AG09309 (cell line): ENCODE results near the gene MRPL22.
"Not testable (repeated sequence)": the region's sequence is repeated elsewhere in the genome, so short reads cannot be mapped to it uniquely, and the experiment has no call there.

ENCODE experiments used
- DNase-seq: peaks from one replicate; pipeline ENCODE4 v3.0.0-alpha.2; 2010; ENCODE audit warnings: low read depth
- H3K4me3 ChIP-seq: 2 replicates; pipeline ENCODE4 v1.5.1; 2011; ENCODE audit warnings: mild to moderate bottlenecking, low read depth, low read length, moderate library complexity; ENCODE audit not compliant: control insufficient read depth
- TF ChIP-seq, protein P1 (sequence below): IDR thresholded peaks from 2 replicates; pipeline ENCODE4 v1.5.1; 2011; ENCODE audit warnings: mild to moderate bottlenecking, low read depth, low read length, inconsistent platforms; ENCODE audit not compliant: insufficient read depth, control insufficient read depth; ENCODE audit errors: missing control alignments

MRPL22 gene

GRCh38 chr5:154899151-154899816 is 41.6 kb upstream of the MRPL22 start:
- H3K4me3 ChIP-seq, result no peak overlapping the region
- DNase-seq, result no peak
- TF ChIP-seq, protein P1, sequence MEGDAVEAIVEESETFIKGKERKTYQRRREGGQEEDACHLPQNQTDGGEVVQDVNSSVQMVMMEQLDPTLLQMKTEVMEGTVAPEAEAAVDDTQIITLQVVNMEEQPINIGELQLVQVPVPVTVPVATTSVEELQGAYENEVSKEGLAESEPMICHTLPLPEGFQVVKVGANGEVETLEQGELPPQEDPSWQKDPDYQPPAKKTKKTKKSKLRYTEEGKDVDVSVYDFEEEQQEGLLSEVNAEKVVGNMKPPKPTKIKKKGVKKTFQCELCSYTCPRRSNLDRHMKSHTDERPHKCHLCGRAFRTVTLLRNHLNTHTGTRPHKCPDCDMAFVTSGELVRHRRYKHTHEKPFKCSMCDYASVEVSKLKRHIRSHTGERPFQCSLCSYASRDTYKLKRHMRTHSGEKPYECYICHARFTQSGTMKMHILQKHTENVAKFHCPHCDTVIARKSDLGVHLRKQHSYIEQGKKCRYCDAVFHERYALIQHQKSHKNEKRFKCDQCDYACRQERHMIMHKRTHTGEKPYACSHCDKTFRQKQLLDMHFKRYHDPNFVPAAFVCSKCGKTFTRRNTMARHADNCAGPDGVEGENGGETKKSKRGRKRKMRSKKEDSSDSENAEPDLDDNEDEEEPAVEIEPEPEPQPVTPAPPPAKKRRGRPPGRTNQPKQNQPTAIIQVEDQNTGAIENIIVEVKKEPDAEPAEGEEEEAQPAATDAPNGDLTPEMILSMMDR, result no peak

- TF ChIP-seq, protein P1, result no peak
- DNase-seq, result no peak
Measured at GRCh38 chr5:154900066-154900465, 40.8 kb upstream of the MRPL22 start.

GRCh38 chr5:154901276-154901675 is 39.6 kb upstream of the MRPL22 start:
- DNase-seq, result no peak
- no peak overlapping the region for H3K4me3 ChIP-seq
- TF ChIP-seq, protein P1, result no peak

More at GRCh38 chr5:154900066-154900465, 40.8 kb upstream of the MRPL22 start:
- no peak overlapping the region for H3K4me3 ChIP-seq

- no peak for DNase-seq
- TF ChIP-seq, protein P1, result no peak
- H3K4me3 ChIP-seq, result no peak overlapping the region
Measured at GRCh38 chr5:154901913-154902312, 39.0 kb upstream of the MRPL22 start.

GRCh38 chr5:154905601-154906000 is 35.3 kb upstream of the MRPL22 start:
- not testable (repeated sequence) for H3K4me3 ChIP-seq, DNase-seq

DNA sequence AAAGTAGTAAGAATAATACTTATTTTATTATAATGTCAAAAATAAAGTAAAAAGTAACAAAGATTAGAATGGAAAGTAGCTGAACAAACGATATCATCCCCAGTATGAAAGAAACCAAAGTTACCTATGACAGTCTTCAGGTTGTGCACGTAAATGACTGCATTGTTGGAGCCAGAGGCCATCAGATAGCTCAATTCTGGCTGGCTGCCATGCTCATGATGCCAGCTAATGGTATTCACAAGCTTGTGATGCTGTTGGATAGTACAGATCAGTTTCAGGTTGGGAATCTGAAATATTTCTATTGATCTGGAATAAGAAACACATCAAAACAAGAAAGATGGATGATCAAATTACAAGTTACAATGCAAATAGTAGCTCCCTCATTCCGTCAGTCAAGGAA is 24.0 kb upstream of the MRPL22 start:
- H3K4me3 ChIP-seq, result no peak overlapping the region
- no peak for DNase-seq
- TF ChIP-seq, protein P1, result no peak

DNA sequence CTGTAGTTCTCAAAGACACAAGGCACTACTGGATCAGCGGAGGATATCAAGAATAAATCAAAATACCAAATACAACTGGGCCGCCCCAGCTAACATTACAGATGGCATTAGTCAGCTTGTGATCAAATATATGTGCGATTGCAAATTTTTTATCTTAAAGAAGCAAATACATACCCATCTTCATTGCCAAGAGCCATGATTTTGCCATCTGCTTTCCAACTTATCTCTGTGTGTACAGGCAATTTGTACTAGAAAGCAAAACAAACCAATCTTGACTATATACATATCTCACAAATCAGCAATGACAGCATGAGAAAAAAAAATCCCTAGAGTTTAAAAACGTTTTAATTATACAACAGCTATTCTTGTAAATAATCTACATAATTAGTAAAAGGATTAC is 23.1 kb upstream of the MRPL22 start:
- TF ChIP-seq, protein P1, result no peak
- H3K4me3 ChIP-seq, result no peak overlapping the region
- no peak for DNase-seq
